ENCODE results near the gene POU2F3. TPM values are rescaled to one million over a fixed set of nuclear protein-coding genes. Genes with fewer than 3 reads are reported as not detected.

The POU2F3 gene
- polyA plus RNA-seq, 1 donor: 0.46 TPM

DNA sequence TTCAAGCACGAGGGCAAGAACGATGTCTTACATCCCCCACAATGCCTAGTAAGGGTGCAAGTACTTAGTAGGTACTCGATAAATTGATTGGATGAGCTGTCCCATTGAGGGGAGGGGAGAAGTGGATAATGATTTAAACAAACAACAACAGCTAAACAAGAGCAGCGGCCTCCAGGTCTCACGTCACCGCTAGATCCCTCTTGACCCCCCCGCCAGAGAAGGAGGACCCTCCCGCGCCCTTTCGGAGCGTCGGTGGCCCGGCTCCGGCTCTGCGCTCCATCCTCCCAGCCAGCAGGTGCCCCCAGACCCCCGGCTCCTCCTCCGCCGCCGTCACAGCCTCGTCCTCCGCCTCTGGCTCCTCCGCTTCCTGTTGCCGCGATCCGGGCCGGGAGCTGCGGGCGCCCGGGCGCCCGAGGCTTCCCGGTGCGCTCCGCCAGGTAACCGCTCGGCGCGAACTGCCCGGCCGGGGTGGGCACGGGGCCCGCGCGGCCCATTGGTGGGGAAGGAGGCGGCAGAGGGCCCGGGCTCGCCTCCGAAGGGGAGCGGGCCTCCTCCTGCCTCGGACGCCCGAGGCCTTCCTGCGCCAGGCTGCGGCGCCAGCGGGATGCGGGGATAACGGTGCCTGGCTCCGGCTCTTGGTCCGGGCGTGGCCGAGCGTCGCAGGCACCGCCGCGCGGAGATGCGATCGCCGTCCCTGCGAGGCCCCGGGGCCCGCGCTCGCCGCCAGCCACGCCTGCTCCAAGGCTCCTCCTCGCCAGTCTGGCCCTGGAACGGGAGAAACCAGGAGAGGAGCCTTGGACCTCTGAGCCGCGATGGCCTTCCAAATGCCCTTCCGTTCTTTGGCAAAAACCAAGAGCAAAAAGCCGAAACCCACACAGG, 85.2 kb downstream of the POU2F3 start, which contains the start of gene TLCD5:
TLCD5 (plus strand) TSS at position 368 of the 879 bp plus-strand sequence. CDS start 2,143 bp downstream, outside the sequence.
- DNase-seq: peak; percentile 74

DNA sequence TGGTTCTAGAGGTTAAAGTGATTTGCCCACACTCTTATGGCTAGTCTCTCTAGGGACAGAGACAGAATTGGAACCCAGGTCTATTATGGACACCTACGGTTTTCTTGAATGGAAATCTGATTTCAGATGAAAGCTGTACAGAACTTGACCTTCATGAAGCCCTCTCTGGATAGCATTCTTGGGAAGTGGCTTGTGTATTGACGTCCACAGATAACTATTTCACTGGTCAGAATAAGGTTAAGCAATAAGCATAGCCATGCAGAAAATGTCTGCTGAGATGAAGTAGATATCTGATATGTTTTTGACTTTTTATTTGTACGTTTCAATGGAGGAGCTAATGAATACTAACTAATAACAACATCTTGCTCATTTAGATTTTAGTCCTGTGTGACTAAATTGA, 86.3 kb downstream of the POU2F3 start:
- no peak for DNase-seq

GRCh38 chr11:120326845-120327281, 86.9 kb downstream of the POU2F3 start:
- no peak for DNase-seq

- no peak for DNase-seq
Measured at GRCh38 chr11:120327311-120327710, 87.4 kb downstream of the POU2F3 start.

GRCh38 chr11:120329556-120329955, 89.6 kb downstream of the POU2F3 start:
- DNase-seq: no peak

DNA sequence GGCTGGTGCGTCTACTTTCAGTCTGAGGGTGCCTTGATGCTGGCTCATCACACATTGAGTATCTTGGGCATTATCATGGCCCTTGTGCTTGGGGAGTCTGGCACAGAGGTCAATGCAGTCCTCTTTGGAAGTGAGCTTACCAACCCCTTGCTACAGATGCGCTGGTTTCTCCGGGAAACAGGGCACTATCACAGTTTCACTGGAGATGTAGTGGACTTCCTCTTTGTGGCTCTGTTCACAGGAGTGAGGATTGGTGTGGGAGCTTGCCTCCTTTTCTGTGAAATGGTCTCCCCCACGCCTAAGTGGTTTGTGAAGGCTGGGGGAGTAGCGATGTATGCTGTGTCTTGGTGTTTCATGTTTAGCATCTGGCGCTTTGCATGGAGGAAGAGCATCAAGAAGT, 90.1 kb downstream of the POU2F3 start:
- DNase-seq: no peak

GRCh38 chr11:120331301-120331996, 91.5 kb downstream of the POU2F3 start:
- no peak for DNase-seq

- no peak for DNase-seq
Measured at GRCh38 chr11:120332822-120333716, 93.1 kb downstream of the POU2F3 start.

GRCh38 chr11:120333801-120334200, 93.9 kb downstream of the POU2F3 start:
- no peak for DNase-seq

DNA sequence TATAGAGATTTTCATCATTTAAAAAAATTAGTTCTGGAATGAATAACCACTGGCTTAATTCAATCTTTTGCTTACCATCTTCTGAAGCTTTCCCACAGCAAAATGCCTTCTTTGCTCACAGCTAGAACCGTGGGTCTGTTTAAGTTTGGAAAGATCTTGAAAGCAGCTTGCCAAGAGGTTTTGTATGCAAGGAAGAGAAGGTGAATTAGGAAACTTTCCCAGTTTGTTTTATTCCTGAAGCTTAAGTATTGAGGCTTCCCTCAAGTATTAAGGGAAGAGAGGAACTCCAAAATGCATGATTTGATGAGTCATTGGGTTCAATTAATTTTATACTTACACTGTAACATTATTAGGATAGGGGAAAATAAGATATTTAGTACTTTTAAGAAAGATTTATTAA, 94.4 kb downstream of the POU2F3 start:
- no peak for DNase-seq

- DNase-seq: peak; percentile 84
Measured at GRCh38 chr11:120334894-120335462, 95.0 kb downstream of the POU2F3 start.

DNA sequence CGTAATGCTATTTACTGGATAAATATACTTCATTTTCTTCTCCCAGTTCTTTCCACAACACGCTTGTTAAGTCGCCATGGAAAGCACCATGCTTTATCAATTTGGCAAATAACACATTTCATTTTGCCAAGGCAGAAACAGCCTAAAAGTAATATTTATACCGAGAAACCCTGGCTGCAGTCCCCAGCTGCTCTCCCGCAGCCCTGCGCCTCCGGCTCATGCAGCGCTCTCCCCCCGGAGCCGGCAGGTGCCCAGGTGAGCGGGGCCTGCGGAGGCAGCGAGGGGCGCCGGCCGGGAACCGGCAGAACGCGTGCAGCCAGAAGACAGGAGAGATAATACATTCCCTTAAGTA, 95.6 kb downstream of the POU2F3 start:
- DNase-seq: no peak

- DNase-seq: peak; percentile 99
Measured at GRCh38 chr11:120335908-120336640, 96.1 kb downstream of the POU2F3 start, which contains the start of gene ARHGEF12. ARHGEF12 (plus strand) TSS chr11:120336413; CDS start chr11:120337244, 831 bp downstream.

DNA sequence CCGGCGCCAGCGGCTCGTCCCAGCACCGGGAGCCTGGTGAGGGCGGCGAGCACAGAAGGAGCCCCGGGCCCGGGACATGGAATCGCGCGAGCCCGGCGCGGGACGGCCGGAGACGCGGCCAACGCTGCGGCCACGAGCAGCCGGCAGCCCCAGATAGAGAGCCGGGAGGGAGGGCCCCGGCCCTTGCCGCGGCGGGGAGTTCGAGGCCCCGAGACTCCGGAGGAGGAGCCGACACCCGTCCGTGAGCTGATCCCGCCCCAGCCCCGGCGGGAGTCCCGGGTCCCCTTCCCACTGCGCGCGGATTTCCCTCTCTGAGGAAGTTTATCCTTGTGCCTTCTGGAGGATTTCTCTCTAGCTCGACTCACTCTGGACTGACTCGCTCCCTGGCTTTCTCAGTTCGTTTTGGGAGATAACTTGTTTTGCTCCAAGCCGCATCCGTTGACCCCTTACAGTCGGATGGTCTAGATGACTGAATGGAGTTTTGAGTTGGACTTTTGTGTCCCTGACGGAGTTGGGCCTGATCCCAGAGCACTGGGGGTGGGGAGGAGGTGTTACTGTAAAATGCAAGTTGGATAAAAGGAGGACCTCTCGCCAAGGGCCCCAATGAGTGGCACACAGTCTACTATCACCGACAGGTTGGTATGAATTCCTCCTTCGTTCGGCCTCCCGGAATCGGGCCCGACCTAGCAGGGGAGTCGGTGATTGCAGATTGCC, 96.9 kb downstream of the POU2F3 start:
- DNase-seq: peak; percentile 52

- no peak for DNase-seq
Measured at GRCh38 chr11:120337355-120338106, 97.6 kb downstream of the POU2F3 start.

- DNase-seq: no peak
Measured at GRCh38 chr11:120338107-120338933, 98.4 kb downstream of the POU2F3 start.

DNA sequence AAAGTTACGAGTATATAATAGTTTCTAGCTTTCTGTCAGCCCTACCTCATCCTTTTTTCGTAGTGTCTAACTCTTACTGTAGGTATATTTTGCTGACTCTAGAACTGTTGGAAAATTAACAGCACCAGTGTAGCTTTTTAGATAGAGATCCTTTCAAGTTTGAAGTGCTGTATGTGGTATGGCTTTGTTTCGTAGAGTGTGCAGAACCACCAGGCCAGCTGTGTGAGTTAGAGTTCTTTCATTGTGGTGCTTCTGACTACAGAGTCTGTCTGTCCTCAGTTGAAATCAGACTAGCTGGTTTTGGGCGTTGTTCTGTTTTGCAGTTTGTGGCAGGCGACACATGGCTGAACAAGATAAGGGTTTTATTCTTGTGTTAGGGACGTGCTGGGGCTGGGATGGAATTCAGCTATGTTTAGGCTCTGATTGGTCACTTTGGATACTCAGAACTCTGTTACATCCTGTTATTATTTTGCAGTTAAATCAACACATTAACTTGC, 99.5 kb downstream of the POU2F3 start:
- no peak for DNase-seq

- DNase-seq: no peak
Measured at GRCh38 chr11:120340529-120340928, 100.6 kb downstream of the POU2F3 start.

- no peak for DNase-seq
Measured at GRCh38 chr11:120342226-120342625, 102.3 kb downstream of the POU2F3 start.
